IPS-18c (cell line): ENCODE data around the gene TMEM198.

Source experiments
- H3K4me3 ChIP-seq: 2 replicates; pipeline ENCODE4 v1.7.0; 2013; ENCODE audit warnings: low read depth, mild to moderate bottlenecking, low read length, moderate library complexity; ENCODE audit not compliant: insufficient read depth
- H3K9me3 ChIP-seq: one replicate; pipeline ENCODE4 v1.6.1; 2013; ENCODE audit warnings: mild to moderate bottlenecking, low read length, moderate library complexity; ENCODE audit not compliant: control insufficient read depth, insufficient read depth

The TMEM198 gene

DNA sequence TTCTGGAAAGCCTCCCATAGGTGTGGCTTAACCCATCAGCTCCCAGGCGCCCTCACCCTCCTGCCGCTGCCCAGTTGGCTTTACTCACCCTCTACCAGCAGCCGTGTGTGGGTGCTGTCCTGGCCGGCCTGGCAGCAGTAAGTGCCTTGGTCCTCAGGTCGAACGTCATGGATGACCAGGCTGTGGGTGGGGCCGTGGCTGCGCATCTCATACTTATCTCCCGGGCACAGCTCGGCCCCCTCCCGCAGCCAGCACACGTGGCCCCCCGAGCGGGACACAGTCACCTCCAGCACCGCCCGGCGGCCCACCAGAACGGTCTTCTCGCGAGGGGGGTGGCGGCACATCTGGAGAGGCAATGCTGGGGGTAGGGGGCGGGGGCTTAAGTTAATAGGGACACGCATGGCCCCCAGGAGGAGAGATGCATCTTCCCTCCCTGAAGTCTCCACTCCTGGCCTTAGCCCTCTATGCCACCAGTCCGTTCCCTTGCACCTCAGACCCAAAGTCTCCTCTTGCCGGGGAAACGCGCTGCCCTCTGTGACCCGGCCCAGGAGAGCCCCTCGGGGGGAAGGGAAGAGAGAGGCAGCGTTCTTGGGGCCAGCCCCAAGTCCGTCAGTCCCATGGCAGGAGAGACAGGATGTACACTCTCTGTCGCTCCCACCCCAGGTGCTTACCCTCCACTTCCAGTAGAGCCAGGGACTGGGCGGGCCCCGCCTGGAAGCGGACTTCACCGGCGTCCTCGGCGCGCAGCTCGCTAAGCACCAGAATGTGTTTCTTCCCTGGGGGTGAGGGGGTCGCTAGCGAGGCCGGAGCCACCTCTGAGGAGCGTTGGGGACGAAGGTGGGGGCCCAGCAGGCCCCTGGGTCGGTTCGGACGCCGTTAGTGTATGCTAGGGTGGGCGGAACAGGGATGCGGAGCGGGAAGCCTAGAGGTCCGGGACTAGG lies 7.9 kb downstream of the TMEM198 start:
- peak overlapping the region; percentile 87 for H3K4me3 ChIP-seq

DNA sequence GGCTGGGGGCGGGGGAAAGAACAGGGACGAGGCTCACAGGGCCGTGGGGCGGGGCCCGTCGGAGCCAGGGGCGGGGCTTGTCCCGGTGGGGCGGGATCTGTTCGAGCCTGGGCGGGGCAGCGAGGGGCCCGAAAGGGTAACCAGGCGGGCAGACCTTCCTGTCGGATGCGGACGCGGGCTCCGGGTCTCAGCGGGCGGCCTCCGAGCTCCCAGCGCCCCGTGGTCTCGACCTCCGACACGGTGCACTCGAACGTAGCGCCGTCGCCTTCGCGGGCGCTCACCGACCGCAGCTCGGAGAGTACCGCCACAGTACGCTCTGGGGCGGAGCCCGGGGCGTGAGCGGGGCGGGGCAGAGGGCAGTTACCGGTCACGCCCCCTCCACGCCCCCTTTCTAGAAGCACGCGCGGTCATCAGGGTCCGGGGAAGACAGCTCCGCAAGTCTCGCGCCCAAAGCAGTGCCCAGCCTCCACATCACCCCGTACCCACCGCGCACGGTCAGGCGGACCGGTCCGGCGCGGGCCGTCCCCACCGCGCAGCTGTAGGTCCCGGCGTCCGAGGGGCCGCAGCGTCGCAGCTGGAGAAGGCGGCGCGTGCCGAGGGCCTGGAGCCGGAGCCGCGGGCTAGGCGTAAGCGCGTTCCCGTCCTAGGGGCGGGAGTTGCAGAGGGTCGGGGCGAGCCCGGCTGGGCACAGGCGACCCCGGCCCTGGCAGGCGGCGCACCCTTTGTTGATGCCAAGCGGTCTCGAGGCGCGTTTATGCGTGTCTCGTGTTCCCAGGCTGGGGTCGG lies 8.7 kb downstream of the TMEM198 start:
- peak overlapping the region; percentile 87 for H3K4me3 ChIP-seq
- H3K9me3 ChIP-seq: no peaks in the 10 kb centered on the region

More for the DNA sequence above, 7.9 kb downstream of the TMEM198 start:
- H3K9me3 ChIP-seq: no peaks in the 10 kb centered on the region

DNA sequence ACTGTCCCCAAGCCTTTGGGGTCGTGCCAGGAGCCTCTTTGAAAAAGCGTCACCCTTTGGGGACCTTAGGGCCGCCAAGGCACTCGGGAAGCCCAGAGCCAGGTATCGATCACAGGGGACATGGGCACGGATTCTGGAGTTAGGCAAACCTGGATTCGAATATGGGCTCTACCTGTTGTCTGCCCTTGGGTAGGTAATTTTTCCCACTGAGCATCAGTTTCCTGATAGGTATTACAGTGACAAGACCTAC lies 9.3 kb downstream of the TMEM198 start:
- Histone ChIP-seq H3K4me3 (peak overlapping the region; percentile 87), H3K9me3 (no peaks in the 10 kb centered on the region)

- H3K4me3 ChIP-seq: peak overlapping the region; percentile 15; the same call in 1 of the 2 replicates
- no peaks in the 10 kb centered on the region for H3K9me3 ChIP-seq
Measured at GRCh38 chr2:219553463-219553963, 9.7 kb downstream of the TMEM198 start.

GRCh38 chr2:219554350-219554749 lies 10.5 kb downstream of the TMEM198 start:
- H3K9me3 ChIP-seq: no peaks in the 10 kb centered on the region
- H3K4me3 ChIP-seq: no peak overlapping the region

DNA sequence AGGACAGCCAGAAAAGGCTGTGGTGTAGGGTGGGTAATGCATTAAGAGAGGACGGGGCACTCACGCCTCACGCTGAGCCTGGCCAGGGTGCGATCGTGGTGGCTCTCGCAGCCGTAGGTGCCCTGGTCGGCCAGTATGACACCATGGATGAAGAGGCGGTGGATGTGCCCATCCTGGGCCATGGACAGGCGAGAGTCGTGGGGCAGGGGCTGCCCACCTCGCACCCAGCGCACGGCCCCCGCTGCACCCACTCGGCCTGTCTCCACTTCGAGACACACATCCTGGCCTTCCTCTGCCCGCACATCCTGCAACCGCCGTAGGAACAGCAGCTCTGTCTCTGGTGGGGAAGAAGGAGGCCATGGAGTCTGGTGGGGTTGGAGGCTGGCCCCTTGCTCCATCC lies 12.1 kb downstream of the TMEM198 start:
- no peaks in the 10 kb centered on the region for H3K9me3 ChIP-seq
- H3K4me3 ChIP-seq: no peak overlapping the region

DNA sequence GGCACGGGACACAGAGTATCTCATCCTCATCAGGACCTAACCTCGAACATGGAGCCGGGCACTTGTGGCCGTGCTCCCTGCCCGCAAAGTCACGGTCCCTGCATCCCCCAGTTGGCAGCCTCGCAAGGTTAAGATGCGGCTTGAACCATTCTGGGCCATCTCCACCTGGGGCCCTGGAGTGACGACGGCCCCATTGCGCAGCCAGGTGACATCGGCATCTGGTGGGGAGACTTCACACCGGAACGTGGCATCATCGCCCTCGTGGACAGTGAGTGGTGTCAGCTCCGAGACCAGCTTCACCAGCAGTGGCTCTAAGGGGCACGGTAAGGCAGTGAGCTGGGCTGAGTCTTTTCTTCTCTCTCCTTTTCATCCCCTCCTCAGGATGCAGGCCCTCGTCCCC lies 12.6 kb downstream of the TMEM198 start:
- Histone ChIP-seq H3K9me3 (no peaks in the 10 kb centered on the region), H3K4me3 (no peak overlapping the region)

- Histone ChIP-seq H3K9me3 (no peaks in the 10 kb centered on the region), H3K4me3 (no peak overlapping the region)
Measured at GRCh38 chr2:219557320-219557719, 13.5 kb downstream of the TMEM198 start.

- Histone ChIP-seq H3K4me3 (no peak overlapping the region), H3K9me3 (no peaks in the 10 kb centered on the region)
Measured at GRCh38 chr2:219557791-219558785, 14.3 kb downstream of the TMEM198 start.

GRCh38 chr2:219559156-219559915 lies 15.5 kb downstream of the TMEM198 start:
- no peaks in the 10 kb centered on the region for H3K9me3 ChIP-seq
- no peak overlapping the region for H3K4me3 ChIP-seq

GRCh38 chr2:219560037-219560892 lies 16.4 kb downstream of the TMEM198 start:
- Histone ChIP-seq H3K4me3 (no peak overlapping the region), H3K9me3 (no peaks in the 10 kb centered on the region)

- Histone ChIP-seq H3K9me3 (no peaks in the 10 kb centered on the region), H3K4me3 (no peak overlapping the region)
Measured at GRCh38 chr2:219560893-219561178, 17.0 kb downstream of the TMEM198 start.

- Histone ChIP-seq H3K9me3 (no peaks in the 10 kb centered on the region), H3K4me3 (no peak overlapping the region)
Measured at GRCh38 chr2:219561179-219562048, 17.6 kb downstream of the TMEM198 start.

GRCh38 chr2:219562049-219563020 lies 18.5 kb downstream of the TMEM198 start:
- H3K4me3 ChIP-seq: no peak overlapping the region
- H3K9me3 ChIP-seq: no peaks in the 10 kb centered on the region
